ENCODE measurements around the gene NEK10. TPM values are rescaled to one million over a fixed set of nuclear protein-coding genes. Genes with fewer than 3 reads are reported as not detected.
A peak's percentile ranks its signal among the peaks of the same experiment; 100 is the strongest.
"Not testable (repeated sequence)": the region's sequence is repeated elsewhere in the genome, so short reads cannot be mapped to it uniquely, and the experiment has no call there.

The NEK10 gene
- total RNA-seq, 1 donor from 2014 or later, result 5.6 TPM

DNA sequence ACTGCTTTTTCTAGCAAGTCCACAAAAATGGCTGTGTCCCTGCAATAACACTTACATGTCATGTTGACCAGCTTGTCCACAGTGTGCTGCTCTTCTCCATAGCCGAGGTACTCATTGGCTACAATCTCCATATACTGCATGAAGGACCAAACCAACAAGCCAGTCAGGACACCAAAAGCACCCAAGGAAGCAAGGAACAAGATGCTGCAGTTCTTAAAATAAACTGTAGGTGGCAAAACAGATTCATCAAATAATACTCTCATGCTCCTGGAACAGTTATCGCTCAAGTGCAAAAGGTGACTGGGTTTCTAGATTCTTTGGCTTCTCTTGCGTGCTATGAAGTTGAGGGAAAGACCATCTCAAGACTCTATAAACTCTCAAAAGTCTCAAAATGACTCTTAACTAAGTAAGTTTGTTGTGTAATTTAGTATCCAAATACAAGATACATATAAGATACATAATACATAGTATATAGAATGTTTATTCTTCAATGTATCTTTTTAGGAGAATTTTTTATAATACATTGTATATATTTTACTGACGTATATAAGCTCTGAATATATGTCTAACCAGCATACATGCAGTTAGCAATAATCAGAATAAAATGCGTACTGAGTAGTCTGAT lies 57.0 kb downstream of the NEK10 start:
- peak; percentile 41 for DNase-seq (ENCODE audit: low read depth, low spot score)

DNA sequence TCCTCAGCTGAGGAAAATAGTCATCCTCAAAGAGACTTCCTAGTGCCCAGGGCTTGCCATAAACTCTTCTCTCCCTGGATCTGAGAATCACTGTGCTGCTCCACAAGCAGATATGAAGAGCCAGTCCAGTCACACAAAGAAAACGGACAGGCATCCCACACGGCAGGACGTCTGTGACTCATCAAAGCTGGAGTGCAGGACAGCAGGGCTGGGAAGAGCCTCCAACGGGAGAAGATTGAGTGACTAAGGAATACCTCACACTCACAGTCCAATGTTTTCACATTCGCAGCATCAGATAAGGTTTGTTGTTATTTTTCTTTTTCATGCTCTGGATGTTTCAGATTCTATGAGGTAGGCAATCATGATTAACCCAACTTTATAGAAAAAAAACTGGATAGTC lies 57.8 kb downstream of the NEK10 start:
- DNase-seq (ENCODE audit: low read depth, low spot score), result peak; percentile 45

DNA sequence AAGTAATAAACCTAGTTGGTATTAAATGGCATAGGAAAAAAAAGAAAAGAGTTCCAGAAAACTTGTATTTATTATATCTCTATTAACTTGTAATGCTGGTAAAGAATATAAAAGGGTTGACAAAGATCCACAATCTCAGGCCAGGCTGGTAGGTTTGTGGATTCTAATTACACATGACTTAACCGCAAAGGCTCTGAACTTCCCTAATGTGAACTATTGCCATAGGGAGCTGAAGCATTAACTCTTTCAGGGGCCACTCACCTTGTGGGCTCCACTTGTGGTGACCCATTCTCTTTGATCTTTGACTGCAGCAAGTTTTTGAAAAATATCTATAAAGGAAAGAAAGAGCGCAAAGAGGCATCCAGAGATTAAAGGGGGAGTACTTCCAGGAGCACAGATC lies 58.5 kb downstream of the NEK10 start:
- DNase-seq (ENCODE audit: low read depth, low spot score), result no peak

DNA sequence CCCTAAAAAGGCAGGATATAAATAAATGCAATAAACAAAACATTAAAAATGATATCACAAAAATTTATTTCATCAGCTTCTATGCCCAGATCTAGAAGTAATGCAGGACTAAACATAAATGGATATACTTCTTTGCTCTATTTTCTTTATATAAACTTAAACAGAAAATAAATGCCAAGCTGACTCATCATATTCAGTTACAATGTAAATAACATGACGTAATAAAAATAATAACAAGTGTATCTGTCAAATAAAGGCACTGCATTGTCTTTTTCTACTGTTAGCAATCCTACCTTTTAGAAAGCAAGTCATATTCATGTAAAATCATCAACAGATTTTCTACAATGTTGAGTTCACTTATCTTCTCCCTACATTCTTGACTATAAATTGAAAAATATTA lies 61.6 kb downstream of the NEK10 start:
- DNase-seq (ENCODE audit: low read depth, low spot score), result no peak

DNA sequence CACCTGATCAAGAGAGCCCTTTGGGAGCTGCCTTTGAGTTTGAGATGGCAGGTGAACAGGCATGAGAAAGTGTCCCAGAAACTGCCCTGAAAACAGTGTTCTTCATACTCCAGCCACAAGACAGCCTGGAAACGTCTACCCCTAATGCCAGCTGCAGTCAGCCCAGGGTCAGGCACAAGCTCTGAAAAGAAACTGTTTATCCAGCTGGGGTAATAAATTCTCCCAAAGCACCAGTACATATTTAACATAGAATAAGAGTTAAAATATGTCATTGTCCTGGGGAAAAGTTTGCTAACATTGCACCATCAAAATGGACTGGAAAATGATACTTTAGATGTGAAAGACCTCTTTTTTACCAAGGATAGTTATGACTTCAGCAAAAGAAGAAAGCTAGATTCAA lies 66.3 kb downstream of the NEK10 start:
- no peak for DNase-seq (ENCODE audit: low read depth, low spot score)

DNA sequence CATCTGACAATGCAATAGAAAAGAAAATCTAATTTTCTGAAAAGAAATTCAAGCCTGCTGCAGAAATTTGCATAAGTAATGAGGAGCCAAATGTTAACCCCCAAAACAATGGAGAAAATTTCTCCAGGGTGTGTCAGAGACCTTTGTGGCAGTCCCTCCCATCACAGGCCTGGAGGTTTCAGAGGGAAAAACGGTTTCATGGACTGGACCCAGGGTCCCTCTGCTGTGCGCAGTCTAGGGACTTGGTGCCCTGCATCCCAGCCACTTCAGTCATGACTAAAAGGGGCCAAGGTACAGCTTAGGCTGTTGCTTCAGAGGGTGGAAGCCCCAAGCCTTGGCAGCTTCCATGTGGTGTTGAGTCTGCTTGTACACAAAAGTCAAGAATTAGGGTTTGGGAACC lies 70.2 kb downstream of the NEK10 start:
- DNase-seq (ENCODE audit: low read depth, low spot score), result not testable (repeated sequence)

DNA sequence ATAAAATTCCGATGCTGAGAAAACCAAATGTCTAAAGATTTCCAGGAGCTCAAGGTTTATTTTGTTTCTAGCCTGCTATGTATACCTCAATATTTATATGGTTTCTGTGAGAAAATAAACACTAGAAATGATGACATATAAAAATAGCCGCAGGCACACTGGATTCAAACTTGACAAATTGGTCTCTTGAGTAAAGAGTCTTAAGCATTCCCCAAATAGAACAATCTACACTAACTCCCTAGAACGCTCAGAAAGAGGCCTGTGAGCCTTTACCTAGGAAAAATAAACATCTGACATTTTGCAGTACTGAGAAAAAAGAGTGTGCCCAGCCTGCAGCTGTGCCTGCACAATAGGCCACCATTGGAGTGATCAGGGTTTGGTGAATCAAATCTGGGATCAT lies 75.2 kb downstream of the NEK10 start:
- no peak for DNase-seq (ENCODE audit: low read depth, low spot score)

DNA sequence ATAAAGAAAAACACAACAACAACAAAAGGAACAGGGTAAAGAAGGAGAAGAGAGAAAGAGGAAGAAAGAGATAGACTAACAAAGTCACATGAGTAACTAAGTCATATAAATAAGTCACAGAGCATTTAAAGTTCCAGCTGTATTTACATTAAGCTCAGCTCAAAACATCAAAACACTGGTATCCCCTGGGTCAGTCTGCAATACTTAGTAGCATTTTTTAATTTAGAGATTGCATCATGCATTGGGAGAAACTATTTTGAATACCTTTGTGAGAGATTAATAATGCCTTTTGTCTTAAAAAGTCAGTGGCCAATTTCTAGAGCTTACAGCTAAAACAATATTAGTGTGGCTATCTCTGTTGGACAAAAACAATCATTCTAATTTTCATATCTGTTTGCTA lies 78.4 kb downstream of the NEK10 start:
- DNase-seq (ENCODE audit: low read depth, low spot score), result no peak

DNA sequence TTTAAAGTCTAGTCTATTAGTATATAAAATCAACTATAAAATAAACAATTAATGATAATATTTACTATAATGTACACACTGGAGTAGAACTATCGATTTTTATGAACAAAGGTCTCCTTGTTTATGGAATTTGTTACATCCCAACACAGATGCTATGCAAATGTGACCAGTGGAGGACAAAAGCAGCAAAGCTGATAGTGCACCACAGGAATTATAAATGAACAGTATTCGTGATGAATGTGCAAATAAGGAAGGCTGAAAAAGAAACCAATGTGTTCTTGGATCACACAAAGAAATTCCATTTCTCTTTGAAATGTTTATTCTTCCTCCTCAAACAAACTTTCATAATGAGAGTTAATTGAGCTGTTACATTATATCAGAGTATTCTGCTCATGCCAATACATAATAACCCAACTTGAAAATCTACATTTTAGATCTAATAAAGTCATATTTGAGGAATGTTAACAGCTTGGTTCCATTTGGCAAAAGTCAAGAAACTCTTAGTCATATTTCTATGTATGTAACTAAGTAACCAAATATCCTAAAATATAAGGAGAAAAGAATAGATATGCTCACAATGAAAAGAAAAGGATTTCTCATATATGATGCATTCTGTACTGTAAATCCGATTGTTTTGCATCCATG lies 79.3 kb downstream of the NEK10 start:
- no peak for DNase-seq (ENCODE audit: low read depth, low spot score)

DNA sequence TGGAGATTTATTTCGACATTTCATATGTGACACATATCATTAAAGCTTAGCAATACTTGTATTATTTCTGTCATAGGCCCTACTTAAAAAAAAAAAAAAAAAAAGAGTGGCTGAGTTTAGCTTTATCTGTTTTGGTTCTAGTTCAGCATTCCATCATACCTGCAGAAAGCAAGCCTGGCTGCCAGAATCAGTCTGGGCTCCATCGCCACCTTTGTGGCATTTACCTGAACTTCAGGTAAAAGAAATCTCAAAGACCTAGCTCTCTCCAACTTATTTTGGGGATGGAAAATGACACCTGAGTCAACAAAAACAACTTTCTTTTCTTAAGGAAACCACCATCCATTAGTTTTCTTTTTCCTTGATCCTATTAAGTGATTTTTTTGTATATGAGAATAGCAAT lies 82.1 kb downstream of the NEK10 start:
- DNase-seq (ENCODE audit: low read depth, low spot score), result no peak

DNA sequence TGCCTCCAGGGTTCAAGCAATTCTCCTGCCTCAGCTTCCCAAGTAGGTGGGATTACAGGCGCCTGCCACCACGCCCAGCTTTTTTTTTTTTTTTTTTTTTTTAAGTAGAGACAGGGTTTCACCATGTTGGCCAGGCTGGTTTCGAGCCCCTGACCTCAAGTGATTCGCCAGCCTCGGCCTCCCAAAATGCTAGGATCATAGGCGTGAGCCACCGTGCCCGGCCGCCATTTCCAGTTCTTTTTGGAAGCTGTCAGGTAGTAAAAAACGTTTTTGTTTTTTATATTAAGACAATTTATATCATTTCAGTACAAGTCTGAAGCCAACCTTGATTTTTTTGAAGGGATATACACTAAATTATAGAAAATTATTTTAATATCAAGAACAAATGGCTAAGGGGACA lies 82.7 kb downstream of the NEK10 start:
- not testable (repeated sequence) for DNase-seq (ENCODE audit: low read depth, low spot score)

DNA sequence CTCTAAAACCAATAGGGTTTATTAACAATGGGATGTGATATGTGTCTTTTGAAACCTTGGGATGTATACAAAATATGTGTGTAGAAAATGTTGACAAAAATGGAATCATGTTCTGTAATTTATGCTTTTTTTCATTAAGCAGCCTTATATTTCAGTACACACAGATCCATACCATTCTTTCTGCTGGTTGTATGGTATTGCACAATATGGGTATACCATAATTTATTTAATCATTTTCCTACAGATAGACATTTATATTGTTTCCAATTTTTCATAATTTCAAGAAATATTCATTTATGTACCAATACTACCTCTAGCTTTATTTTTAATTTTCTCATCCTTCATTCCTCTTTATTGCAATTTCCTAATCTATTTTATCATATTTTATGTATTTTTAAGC lies 83.5 kb downstream of the NEK10 start:
- no peak for DNase-seq (ENCODE audit: low read depth, low spot score)

DNA sequence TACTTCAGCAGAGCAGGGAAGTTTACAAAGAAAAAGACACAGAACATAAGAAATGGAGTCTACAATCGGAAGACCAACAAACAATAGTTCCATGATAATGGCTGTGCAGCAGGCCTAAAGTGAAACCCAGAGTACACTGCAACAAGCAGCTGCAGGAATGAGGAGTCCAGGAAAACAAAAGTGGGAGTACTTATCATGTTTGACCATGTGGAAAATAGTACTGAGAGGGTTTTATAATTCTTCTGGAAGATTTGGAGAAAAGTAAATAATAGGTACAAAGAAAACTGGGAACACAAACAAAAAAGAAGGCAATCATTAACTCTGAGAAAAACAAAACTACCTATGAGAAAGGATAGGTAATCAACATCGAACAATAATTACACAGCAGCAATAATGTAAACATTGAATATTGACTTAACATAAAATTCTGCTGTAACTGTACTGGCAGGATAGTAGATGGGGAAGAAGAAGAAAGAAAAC lies 87.5 kb downstream of the NEK10 start:
- DNase-seq (ENCODE audit: low read depth, low spot score), result no peak

DNA sequence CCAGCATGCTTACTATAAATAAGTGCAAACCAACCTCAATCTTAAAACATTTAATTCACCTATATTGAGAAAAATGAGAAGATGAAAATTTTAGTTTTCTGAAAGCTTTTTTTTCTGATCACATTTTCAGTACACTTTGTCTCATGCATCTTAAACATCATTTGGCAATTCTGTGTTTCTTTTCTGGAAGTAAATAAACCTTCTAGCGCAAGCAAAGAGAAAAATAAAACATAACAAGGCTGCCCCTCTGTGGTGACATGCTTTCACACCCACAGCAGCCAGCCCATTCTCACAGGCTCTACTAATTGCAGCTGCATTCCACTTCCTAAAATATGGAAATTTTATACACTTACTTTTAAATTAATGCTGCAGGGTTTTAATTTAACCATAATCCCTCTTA lies 90.1 kb downstream of the NEK10 start:
- no peak for DNase-seq (ENCODE audit: low read depth, low spot score)

DNA sequence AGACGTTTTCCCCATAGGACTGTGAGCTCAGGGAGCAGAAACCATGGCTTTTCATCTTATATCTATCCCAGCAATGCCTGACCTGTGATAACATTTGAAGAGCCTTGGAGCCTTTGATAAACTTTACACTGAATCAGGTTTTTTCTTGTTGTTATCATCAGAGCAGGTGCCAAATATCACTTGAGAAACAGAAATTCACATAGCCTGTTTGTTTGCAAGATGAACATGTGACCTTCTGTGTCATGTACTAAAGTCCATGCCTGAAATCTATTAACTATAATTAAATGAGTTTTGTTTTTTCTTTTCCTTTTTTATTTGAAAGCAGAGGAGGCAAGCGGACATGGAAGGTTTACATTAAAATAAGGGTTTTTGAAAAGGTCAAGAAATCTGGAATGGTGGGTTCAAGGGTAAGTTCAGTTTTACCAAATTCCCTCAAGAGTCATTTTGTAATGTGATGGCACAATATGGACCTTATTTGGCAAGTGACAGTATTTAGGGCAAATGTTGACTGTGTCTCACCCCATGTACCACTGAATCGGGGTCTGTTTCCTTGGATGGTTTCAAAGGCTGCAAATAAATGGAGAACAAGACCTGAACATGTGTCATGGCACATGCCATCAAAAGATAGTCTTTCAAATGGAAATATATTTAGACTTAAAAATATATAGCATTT lies 90.7 kb downstream of the NEK10 start:
- DNase-seq (ENCODE audit: low read depth, low spot score), result no peak

DNA sequence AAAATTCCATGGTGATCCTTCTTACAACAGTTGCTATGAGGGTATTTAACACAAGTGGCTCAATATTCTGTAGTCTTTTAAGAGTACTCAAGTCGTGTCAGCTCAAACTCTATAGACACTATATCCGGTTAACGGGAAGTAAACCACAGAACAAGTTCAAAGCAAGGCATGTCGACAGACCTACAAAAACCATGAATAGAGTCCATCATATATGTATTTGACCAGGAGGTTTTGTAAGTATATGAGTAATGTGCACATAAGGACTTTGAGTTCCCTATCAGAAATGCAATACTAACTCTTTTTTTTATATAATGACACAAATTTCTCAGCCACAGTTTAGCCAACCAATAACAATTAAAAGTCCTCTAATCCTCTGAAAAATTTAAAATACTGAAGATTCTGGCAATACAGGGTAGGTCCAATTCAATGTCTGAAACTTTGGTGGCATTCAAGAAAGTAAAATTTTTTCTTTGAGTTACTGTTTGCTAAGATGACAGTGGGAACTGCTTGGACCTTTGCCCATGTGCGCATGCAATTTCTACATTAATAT lies 93.7 kb downstream of the NEK10 start:
- no peak for DNase-seq (ENCODE audit: low read depth, low spot score)

DNA sequence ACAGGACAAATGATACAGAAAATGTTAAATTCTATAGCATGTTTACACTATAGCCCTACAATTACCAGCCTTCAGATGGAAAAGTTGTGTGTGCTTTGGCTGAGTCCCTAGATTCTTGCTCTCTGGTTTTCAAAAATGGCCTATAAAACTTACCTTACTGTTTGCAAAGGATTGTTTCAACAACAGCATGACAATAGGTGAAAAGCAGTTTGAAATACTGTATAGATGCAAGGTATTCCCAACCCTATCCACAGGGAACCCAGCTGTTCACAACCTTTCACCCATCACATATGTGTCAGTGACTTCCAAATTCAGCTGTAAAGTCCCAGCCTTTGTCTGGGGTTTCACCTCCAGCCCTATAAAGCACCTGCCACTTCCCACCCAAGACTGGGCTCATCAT lies 97.3 kb downstream of the NEK10 start:
- DNase-seq (ENCODE audit: low read depth, low spot score), result no peak

DNA sequence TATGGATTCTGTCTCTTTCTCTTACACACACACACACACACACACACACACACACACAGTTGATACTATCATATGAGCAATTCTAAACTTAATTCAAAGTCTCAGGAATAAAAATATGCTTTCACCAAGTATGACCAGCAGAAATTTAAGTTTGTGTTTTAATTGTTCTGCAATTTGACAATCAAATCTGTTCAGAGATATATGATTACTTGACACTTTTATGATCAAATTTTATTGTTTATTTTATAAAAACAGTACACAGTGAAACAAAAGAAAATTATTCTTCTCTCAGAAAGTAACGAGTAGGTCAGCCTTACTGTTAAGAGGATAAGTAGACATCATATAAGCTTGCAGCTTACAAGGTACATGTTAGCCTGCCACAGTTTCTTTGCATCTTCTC lies 114.3 kb downstream of the NEK10 start:
- DNase-seq (ENCODE audit: low read depth, low spot score), result no peak

DNA sequence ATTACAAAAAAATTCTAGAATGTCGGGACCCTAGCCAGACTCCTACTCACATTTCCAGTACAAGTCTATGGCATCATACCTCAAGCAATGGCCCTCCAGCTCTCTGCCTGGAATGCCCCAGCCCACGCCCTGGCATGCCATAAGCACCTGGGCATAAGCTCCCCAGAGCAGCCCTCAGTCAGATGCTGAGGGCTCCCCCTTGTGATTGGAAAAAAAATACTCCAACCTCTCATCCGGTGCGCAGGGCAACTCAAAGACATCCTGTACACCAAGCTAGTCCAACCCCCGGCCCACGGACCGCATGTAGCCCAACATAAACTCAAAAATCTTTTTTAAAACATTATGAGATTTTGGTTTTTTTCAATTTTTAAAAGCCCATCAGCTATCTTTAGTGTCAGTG lies 115.4 kb downstream of the NEK10 start:
- peak; percentile 11 for DNase-seq (ENCODE audit: low read depth, low spot score)

DNA sequence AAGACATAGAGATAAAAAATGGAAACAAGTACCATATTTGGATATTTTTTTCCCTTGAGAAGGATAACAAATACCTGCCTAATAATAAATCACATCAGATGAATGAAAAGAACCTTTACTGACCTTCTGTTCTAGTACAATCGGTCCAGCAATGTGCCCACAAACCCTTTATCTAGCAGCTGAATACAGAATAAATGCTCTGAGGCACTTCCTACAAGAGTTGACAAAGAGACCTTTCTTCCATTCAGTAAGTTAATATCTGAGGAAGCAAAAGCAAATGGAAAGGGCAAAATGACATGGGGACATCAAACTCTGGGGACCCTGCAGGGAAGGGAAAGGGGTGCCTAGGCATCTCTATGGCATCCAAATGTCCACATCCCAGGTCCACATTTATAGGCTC lies 115.8 kb downstream of the NEK10 start:
- DNase-seq (ENCODE audit: low read depth, low spot score), result no peak

DNA sequence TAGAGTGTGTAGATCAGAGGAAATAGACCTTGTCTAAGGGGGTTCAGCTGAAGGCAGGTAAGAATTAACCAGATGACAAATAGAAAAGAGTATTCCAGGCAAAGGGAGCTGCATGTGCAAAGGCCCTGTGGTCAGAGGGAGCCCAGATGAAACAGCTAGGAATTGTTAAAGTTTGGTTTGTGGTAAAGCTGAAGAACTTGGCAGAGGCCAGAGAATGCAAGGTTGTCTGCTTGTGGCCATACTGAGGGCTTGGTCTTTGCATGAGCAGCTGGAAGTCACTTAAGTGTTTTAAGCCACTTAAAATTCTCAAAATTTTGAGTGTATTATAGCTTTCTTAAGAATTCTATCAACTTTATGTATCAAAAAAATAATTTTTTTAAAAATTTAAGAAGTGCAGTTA lies 116.5 kb downstream of the NEK10 start:
- no peak for DNase-seq (ENCODE audit: low read depth, low spot score)

DNA sequence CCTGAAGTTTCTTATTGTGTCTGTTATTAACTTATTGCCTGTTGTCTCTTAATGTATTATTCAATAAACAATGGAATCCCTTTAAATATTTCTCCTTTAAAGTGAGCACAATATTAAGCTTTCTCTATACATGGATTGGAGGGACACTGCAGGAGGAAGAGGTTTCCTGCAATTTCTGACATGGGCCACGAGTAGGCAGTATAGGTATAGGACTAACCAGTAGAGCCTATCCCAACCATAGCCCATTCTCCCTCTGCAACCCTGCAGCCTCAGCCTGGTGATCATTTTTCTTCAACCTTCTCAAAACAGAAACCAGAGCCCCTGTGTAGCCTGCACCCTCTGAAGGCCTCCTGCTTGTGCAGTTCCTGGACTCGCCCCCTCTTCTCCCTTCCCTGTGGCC lies 124.8 kb downstream of the NEK10 start:
- DNase-seq (ENCODE audit: low read depth, low spot score), result no peak

DNA sequence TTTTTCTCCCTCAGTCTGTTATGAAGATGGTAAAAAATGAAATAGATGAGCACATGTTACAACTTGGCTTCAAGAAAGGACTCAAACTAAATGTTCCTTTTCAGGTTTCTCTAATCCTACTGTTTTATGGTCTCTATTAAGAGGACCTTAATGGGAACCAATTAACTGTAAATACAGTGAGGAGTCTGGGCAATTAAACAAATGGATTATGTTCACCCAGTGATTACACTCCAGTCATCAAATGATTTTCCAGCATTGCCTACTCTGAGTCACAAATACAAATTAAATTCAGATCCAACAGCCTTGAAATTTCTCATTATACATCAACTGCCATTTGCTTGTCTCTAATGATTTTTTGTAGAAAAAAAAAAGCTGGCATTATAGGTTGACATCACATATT lies 129.2 kb downstream of the NEK10 start:
- no peak for DNase-seq (ENCODE audit: low read depth, low spot score)

All from pulmonary artery endothelial cell (primary cell).